Tibial artery (tissue), 4 donors: Measurements from ENCODE around the gene NOX5.

Experiments used
- DNase-seq, 2 donors: peaks; one replicate each; pipeline ENCODE4 v3.0.0-alpha.2; 2019
- H3K27ac ChIP-seq, 2 donors: fragments of 200-600 bp; sonication (generic) in 1 of 2; 1 replicate in 1 of 2; 2 replicates in 1 of 2; pipeline ENCODE4 v1.5.1; 2018 to 2019; ENCODE audit warnings: mild to moderate bottlenecking in 1 of 2
- H3K27me3 ChIP-seq, 2 donors: fragments of 200-600 bp; sonication (generic) in 1 of 2; one replicate each; pipeline versions ENCODE4 v1.5.1 to v1.6.0; 2016 to 2019
- H3K36me3 ChIP-seq, 3 donors: fragments of 200-600 bp; sonication (generic) in 2 of 3; one replicate each; pipeline ENCODE4 v1.5.1; 2016 to 2019; ENCODE audit warnings: mild to moderate bottlenecking in 2 of 3
- H3K4me1 ChIP-seq, 4 donors: fragments of 200-600 bp; sonication (generic) in 2 of 4; 1 replicate in 3 of 4; 2 replicates in 1 of 4; pipeline ENCODE4 v1.5.1; 2016 to 2019
- H3K4me3 ChIP-seq, 2 donors: fragments of 200-600 bp; sonication (generic) in 1 of 2; 1 replicate in 1 of 2; 2 replicates in 1 of 2; pipeline ENCODE4 v1.5.1; 2018 to 2019; ENCODE audit warnings: mild to moderate bottlenecking in 2 of 2
- H3K9me3 ChIP-seq, 3 donors: fragments of 200-600 bp; sonication (generic) in 1 of 3; one replicate each; pipeline ENCODE4 v1.5.1; 2016 to 2019
- intact Hi-C: fragments of 100-400 bp; cut with DNase I; formaldehyde crosslinking; loops from one replicate; pipeline ENCODE4 v1.15.0; 2023; ENCODE audit warnings: low total_unique reads
- TF ChIP-seq, protein P1 (sequence below), 2 experiments: fragments of 200-600 bp in 1 of 2; fragments of 450-650 bp in 1 of 2; IDR thresholded peaks; one replicate each; pipeline ENCODE4 v1.5.1; 2017 to 2019; ENCODE audit warnings: antibody characterized with exemption in 2 of 2, mild to moderate bottlenecking in 1 of 2, moderate library complexity in 1 of 2

The NOX5 gene

DNA sequence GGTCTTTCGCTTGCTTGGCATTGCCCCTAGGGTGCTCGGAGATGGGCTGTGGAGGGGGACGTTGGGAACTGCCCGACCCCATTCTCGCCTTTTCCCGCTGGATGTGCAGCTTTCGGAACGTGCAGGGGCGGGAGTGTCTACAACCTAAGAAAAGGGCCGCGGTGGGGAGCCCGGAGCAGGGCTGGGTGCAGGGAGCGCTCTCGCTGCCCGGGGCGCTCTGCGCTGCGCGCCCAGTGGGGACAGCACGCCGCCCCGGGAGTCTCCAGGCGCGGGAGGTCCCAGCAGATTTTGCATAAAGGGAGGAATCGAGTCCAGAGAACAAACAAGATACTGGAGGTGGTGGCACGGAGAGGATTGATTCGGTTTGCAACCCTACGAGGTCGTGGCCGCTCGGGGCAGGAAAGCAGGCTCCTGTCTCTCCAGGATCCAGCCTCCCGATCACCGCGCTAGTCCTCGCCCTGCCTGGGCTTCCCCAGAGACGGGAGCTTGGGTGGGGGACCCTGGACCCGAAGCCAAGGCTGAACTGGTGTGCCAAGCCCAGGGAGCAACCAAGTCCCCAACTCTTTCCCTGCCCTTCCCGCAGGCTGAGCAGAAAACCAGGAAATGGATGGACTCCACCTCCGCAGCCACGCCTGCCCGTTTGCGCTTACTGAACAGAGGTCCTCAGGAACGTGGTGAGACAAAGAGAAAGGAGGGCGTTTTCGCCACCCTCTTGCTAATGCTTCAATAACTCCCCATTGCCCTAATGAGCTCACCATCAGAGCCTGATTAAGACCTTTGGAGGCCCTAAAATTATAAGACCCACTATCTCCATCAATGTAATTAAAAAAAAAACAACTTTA, 59.7 kb downstream of the NOX5 start:
- H3K36me3 ChIP-seq: no peaks in the 10 kb centered on the region
- peak overlapping the region; percentile 46 to 53 for H3K4me3 ChIP-seq
- intact Hi-C loops: no loop called here
- peaks cover 0 to 4% (median 0%) of the 10 kb centered on the region in 3 donors for H3K9me3 ChIP-seq
- H3K27ac ChIP-seq: no peak overlapping the region
- H3K27me3 ChIP-seq: peaks cover 0 to 6% of the 10 kb centered on the region in 2 donors
- TF ChIP-seq, protein P1, sequence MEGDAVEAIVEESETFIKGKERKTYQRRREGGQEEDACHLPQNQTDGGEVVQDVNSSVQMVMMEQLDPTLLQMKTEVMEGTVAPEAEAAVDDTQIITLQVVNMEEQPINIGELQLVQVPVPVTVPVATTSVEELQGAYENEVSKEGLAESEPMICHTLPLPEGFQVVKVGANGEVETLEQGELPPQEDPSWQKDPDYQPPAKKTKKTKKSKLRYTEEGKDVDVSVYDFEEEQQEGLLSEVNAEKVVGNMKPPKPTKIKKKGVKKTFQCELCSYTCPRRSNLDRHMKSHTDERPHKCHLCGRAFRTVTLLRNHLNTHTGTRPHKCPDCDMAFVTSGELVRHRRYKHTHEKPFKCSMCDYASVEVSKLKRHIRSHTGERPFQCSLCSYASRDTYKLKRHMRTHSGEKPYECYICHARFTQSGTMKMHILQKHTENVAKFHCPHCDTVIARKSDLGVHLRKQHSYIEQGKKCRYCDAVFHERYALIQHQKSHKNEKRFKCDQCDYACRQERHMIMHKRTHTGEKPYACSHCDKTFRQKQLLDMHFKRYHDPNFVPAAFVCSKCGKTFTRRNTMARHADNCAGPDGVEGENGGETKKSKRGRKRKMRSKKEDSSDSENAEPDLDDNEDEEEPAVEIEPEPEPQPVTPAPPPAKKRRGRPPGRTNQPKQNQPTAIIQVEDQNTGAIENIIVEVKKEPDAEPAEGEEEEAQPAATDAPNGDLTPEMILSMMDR (IDR thresholded peaks at IDR 0.05): no peak
- DNase-seq: peak in 1 of 2 donors; percentile 40
- H3K4me1 ChIP-seq: peaks cover 0 to 17% (median 6%) of the 10 kb centered on the region in 4 donors

DNA sequence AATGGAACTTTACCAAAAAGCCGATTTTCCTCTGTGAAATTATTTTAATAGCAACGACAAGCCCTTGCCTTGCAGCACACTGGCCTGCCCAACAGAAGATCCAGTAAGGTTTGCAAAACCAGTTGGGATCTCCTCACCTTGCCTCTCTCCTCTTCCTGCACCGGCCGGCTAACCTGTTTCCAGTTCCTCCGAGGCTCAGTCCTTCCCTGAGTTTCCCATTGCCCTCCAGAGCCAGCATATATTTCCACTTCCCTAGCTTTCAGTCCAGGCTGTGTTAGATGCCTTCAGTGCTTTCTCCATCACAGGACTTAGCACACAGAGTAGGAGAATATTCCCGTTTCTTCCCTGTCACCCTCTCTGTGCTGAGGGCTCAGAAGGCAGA, 60.3 kb downstream of the NOX5 start:
- TF ChIP-seq, protein P1 (IDR thresholded peaks at IDR 0.05): no peak
- H3K36me3 ChIP-seq: no peaks in the 10 kb centered on the region
- H3K9me3 ChIP-seq: peaks cover 0 to 4% (median 0%) of the 10 kb centered on the region in 3 donors
- H3K4me1 ChIP-seq: peaks cover 0 to 17% (median 6%) of the 10 kb centered on the region in 4 donors
- DNase-seq: no peak
- peaks cover 0 to 6% of the 10 kb centered on the region in 2 donors for H3K27me3 ChIP-seq
- intact Hi-C loops: no loop called here
- H3K27ac ChIP-seq: no peak overlapping the region
- H3K4me3 ChIP-seq: peak overlapping the region; percentile 46 to 53

DNA sequence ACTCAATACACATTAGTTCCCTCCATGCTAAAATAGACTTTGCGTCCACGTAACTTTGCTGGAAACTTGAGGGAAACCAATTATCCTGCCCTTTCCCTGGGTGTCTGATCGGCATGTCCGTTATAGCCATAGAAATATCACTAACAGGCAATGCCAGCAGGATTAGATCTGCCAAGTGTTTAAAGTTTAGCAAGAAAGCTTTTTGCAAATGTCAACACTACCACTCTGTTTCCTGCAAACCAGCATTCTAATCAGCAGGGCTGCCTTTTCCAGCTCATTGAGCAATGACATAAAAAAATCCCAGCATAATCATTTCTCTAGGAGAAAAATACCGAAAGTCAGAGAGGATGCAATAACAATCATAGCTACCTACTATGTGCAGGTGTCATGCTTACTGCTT, 60.9 kb downstream of the NOX5 start:
- H3K9me3 ChIP-seq: peaks cover 0 to 4% (median 0%) of the 10 kb centered on the region in 3 donors
- H3K27me3 ChIP-seq: peaks cover 0 to 6% of the 10 kb centered on the region in 2 donors
- TF ChIP-seq, protein P1 (IDR thresholded peaks at IDR 0.05): no peak
- DNase-seq: no peak
- H3K4me1 ChIP-seq: peaks cover 0 to 17% (median 6%) of the 10 kb centered on the region in 4 donors
- H3K36me3 ChIP-seq: no peaks in the 10 kb centered on the region
- no peak overlapping the region for H3K27ac ChIP-seq
- intact Hi-C loops: no loop called here
- no peak overlapping the region for H3K4me3 ChIP-seq

DNA sequence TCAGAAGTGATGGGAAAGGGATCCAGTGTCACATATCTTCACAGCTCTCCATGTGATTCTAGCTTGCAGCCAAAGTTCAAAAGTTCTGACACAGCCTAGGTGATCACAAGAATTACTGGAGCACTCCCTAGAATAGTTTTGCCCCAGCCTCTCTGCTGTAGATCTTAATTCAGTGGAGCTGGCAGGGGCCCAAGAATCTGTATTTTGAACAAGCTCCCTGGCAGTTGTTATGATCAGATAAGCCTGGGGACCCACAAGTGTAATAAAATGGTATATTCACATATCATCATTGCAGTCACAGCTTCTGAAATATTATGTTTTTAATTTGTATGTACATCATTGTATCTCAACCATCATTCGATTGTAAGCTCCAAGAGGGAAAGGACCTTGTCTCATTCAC, 62.3 kb downstream of the NOX5 start:
- intact Hi-C loops: no loop called here
- Histone ChIP-seq H3K9me3 (peaks cover 0 to 4% (median 0%) of the 10 kb centered on the region in 3 donors), H3K4me3 (no peak overlapping the region), H3K36me3 (no peaks in the 10 kb centered on the region), H3K27ac (no peak overlapping the region), H3K27me3 (peaks cover 0 to 6% of the 10 kb centered on the region in 2 donors), H3K4me1 (peaks cover 0 to 29% (median 18%) of the 10 kb centered on the region in 4 donors)
- no peak for DNase-seq
- TF ChIP-seq, protein P1 (IDR thresholded peaks at IDR 0.05): no peak

DNA sequence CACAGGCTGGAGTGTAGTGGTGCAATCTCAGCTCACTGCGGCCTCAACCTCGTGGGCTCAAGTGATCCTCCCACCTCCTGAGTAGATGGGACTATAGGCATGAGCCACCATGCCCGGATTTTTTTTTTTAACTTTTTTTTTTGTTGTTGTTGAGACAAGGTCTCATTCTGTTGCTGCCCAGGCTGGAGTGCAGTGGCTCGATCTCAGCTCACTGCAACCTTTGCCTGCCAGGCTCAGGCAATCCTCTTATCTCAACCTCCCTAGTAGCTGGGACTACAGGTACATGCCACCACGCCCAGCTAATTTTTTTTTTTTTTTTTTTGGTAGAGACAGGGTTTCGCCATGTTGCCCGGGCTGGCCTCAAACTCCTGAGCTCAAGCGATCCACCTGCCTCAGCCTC, 64.1 kb downstream of the NOX5 start:
- Histone ChIP-seq H3K27me3 (no peaks in the 10 kb centered on the region), H3K9me3 (no peaks in the 10 kb centered on the region), H3K4me3 (no peak overlapping the region), H3K27ac (no peak overlapping the region), H3K36me3 (no peaks in the 10 kb centered on the region), H3K4me1 (peaks cover 0 to 42% (median 31%) of the 10 kb centered on the region in 4 donors)
- intact Hi-C loops: no loop called here
- DNase-seq: no peak
- TF ChIP-seq, protein P1 (IDR thresholded peaks at IDR 0.05): no peak
